H1 (cell line): ENCODE data around the gene NLN. TPM values are rescaled to one million over a fixed set of nuclear protein-coding genes. Genes with fewer than 3 reads are reported as not detected.

Experiments used
- CTCF ChIA-PET: fragments of 300-600 bp; sonication (Branson Sonifier 250); formaldehyde crosslinking; loops from one replicate; lab custom pipeline; 2021; ENCODE audit not compliant: partially characterized antibody; lab: Charles Lee
- POLR2A ChIA-PET: fragments of 300-600 bp; sonication (Branson Sonifier 250); formaldehyde crosslinking; loops from one replicate; lab custom pipeline; 2021; ENCODE audit warnings: inconsistent platforms; ENCODE audit not compliant: partially characterized antibody; lab: Charles Lee
- DNase-seq, 2 experiments: peaks; one replicate each; pipeline versions ENCODE4 v3.0.0 to v3.0.0-alpha.2; 2010 to 2022; ENCODE audit warnings: low spot score in 2 of 2, low read depth in 1 of 2, mixed read lengths in 1 of 2
- FAIRE-seq: peaks from 2 replicates; lab custom pipeline; 2011; peaks lifted over from hg19 to GRCh38; lab: Jason Lieb, UNC
- H2AFZ ChIP-seq: 2 replicates; pipeline ENCODE4 v1.8.1; 2012; ENCODE audit warnings: low read length, inconsistent platforms
- H2AK5ac ChIP-seq: 2 replicates; pipeline ENCODE4 v1.6.1; 2013; ENCODE audit warnings: low read depth, low read length
- H2BK120ac ChIP-seq: replicated peaks from 2 replicates; pipeline ENCODE3; 2013; ENCODE audit warnings: low read depth, low read length, inconsistent platforms
- H2BK12ac ChIP-seq: 2 replicates; pipeline ENCODE4 v1.6.1; 2013; ENCODE audit warnings: low read depth, low read length
- H2BK15ac ChIP-seq: 2 replicates; pipeline ENCODE4 v1.6.1; 2013; ENCODE audit warnings: low read length
- H2BK20ac ChIP-seq: 2 replicates; pipeline ENCODE4 v1.6.1; 2013; ENCODE audit warnings: low read length
- H2BK5ac ChIP-seq: 2 replicates; pipeline ENCODE4 v1.6.1; 2013; ENCODE audit warnings: low read depth, low read length
- H3K14ac ChIP-seq: 2 replicates; pipeline ENCODE4 v1.6.1; 2013; ENCODE audit warnings: inconsistent platforms; ENCODE audit not compliant: insufficient read length
- H3K18ac ChIP-seq: 2 replicates; pipeline ENCODE4 v1.6.1; 2013; ENCODE audit warnings: low read length; ENCODE audit errors: extremely low read depth
- H3K23ac ChIP-seq: 2 replicates; pipeline ENCODE4 v1.6.1; 2013; ENCODE audit warnings: inconsistent platforms; ENCODE audit not compliant: insufficient read length
- H3K23me2 ChIP-seq: 2 replicates; pipeline ENCODE4 v1.6.1; 2013; ENCODE audit warnings: low read depth, low read length
- H3K27ac ChIP-seq: 2 replicates; pipeline ENCODE4 v1.6.1; 2011; ENCODE audit warnings: low read depth, low read length, inconsistent platforms
- H3K27me3 ChIP-seq, 4 experiments: replicated peaks in 1 of 4; 1 replicate in 1 of 4; 2 replicates in 3 of 4; pipeline versions ENCODE4 v1.6.1 to v1.8.1; 2011 to 2013; ENCODE audit warnings: low read length in 3 of 4, mild to moderate bottlenecking in 3 of 4, inconsistent platforms in 2 of 4, mixed read lengths in 2 of 4, moderate library complexity in 1 of 4; ENCODE audit not compliant: control insufficient read depth in 3 of 4, insufficient read depth in 3 of 4; ENCODE audit errors: extremely low read depth in 1 of 4
- H3K36me3 ChIP-seq, 4 experiments: 2 replicates each; pipeline versions ENCODE4 v1.6.1 to v1.8.1; 2011 to 2013; ENCODE audit warnings: mild to moderate bottlenecking in 4 of 4, low read length in 3 of 4, moderate library complexity in 2 of 4, control low read depth in 1 of 4, inconsistent platforms in 1 of 4; ENCODE audit not compliant: insufficient read depth in 4 of 4, control insufficient read depth in 2 of 4
- H3K4ac ChIP-seq: replicated peaks from 2 replicates; pipeline ENCODE3; 2013; ENCODE audit warnings: low read length, low read depth, mixed read lengths, inconsistent platforms; ENCODE audit not compliant: insufficient read length
- H3K4me1 ChIP-seq, 4 experiments: replicated peaks in 1 of 4; 1 replicate in 1 of 4; 2 replicates in 3 of 4; pipeline versions ENCODE4 v1.6.1 to v1.8.1; 2011 to 2013; ENCODE audit warnings: low read length in 3 of 4, inconsistent platforms in 2 of 4, mixed read lengths in 1 of 4; ENCODE audit not compliant: insufficient read depth in 4 of 4, control insufficient read depth in 3 of 4
- H3K4me2 ChIP-seq, 2 experiments: 2 replicates each; pipeline versions ENCODE4 v1.6.1 to v1.8.1; 2011 to 2013; ENCODE audit warnings: low read depth in 2 of 2, low read length in 2 of 2, control low read depth in 1 of 2, inconsistent platforms in 1 of 2, mild to moderate bottlenecking in 1 of 2; ENCODE audit not compliant: insufficient read depth in 1 of 2
- H3K4me3 ChIP-seq, 4 experiments: fragments of 200-600, 300-600 bp in 1 of 4; sonication (generic), shearing (Covaris generic), sonication (Bioruptor Twin) in 1 of 4; 2 replicates each; pipeline versions ENCODE4 v1.5.1 to v1.8.1; 2011 to 2016; ENCODE audit warnings: low read length in 4 of 4, low read depth in 3 of 4, control low read depth in 2 of 4, inconsistent platforms in 2 of 4, mild to moderate bottlenecking in 2 of 4, mixed read lengths in 1 of 4, moderate library complexity in 1 of 4; ENCODE audit not compliant: insufficient read depth in 2 of 4; ENCODE audit errors: extremely low read depth in 1 of 4
- H3K56ac ChIP-seq: replicated peaks from 2 replicates; pipeline ENCODE3; 2013; ENCODE audit warnings: low read depth, mild to moderate bottlenecking, mixed read lengths, low read length, inconsistent platforms; ENCODE audit not compliant: insufficient read length
- H3K79me1 ChIP-seq: 2 replicates; pipeline ENCODE4 v1.6.1; 2013; ENCODE audit warnings: low read depth, low read length, control low read depth
- H3K79me2 ChIP-seq, 2 experiments: 2 replicates each; pipeline versions ENCODE4 v1.6.1 to v1.8.1; 2012 to 2013; ENCODE audit warnings: low read length in 2 of 2, mild to moderate bottlenecking in 2 of 2, inconsistent platforms in 1 of 2; ENCODE audit not compliant: insufficient read depth in 2 of 2, control insufficient read depth in 1 of 2
- H3K9ac ChIP-seq, 4 experiments: replicated peaks in 1 of 4; 1 replicate in 1 of 4; 2 replicates in 3 of 4; pipeline versions ENCODE4 v1.6.1 to v1.8.1; 2011 to 2013; ENCODE audit warnings: low read depth in 3 of 4, low read length in 3 of 4, control low read depth in 2 of 4, mild to moderate bottlenecking in 2 of 4, moderate library complexity in 2 of 4, inconsistent platforms in 1 of 4; ENCODE audit errors: extremely low read depth in 1 of 4
- H3K9me3 ChIP-seq, 2 experiments: 2 replicates each; pipeline versions ENCODE4 v1.6.1 to v1.8.1; 2012 to 2013; ENCODE audit warnings: mild to moderate bottlenecking in 2 of 2, moderate library complexity in 2 of 2, control low read depth in 1 of 2, inconsistent platforms in 1 of 2, low read depth in 1 of 2, low read length in 1 of 2, mixed read lengths in 1 of 2; ENCODE audit not compliant: insufficient read depth in 2 of 2
- H4K20me1 ChIP-seq, 2 experiments: replicated peaks in 1 of 2; 2 replicates each; pipeline versions ENCODE3 to v1.8.1; 2011 to 2013; ENCODE audit warnings: inconsistent platforms in 2 of 2, low read length in 2 of 2, mild to moderate bottlenecking in 1 of 2; ENCODE audit not compliant: insufficient read depth in 2 of 2, control insufficient read depth in 1 of 2
- H4K5ac ChIP-seq: 2 replicates; pipeline ENCODE4 v1.6.1; 2013; ENCODE audit warnings: low read length, low read depth, mixed read lengths, inconsistent platforms; ENCODE audit not compliant: insufficient read length
- H4K8ac ChIP-seq: 2 replicates; pipeline ENCODE4 v1.8.0; 2013; ENCODE audit warnings: mild to moderate bottlenecking, moderate library complexity, low read length, inconsistent platforms; ENCODE audit not compliant: insufficient read depth; ENCODE audit errors: extremely low read depth
- H4K91ac ChIP-seq: replicated peaks from 2 replicates; pipeline ENCODE3; 2013; ENCODE audit warnings: low read length, mixed read lengths, inconsistent platforms; ENCODE audit not compliant: insufficient read length
- BCL11A ChIP-seq, 2 experiments: IDR thresholded peaks; one replicate each; pipeline ENCODE4 v1.6.1; 2011; ENCODE audit warnings: low read depth in 2 of 2, low read length in 2 of 2, mild to moderate bottlenecking in 2 of 2
- FOSL1 ChIP-seq: IDR thresholded peaks from 2 replicates; pipeline ENCODE4 v1.6.1; 2011; ENCODE audit warnings: mild to moderate bottlenecking, low read depth, low read length, moderate library complexity; ENCODE audit not compliant: insufficient read depth
- GTF2F1 ChIP-seq: IDR thresholded peaks from 2 replicates; pipeline ENCODE4 v1.6.1; 2012; ENCODE audit warnings: low read depth, low read length, improper control_type of control experiment, borderline replicate concordance
- POLR2AphosphoS5 ChIP-seq: IDR thresholded peaks from 2 replicates; pipeline ENCODE4 v1.6.1; 2011; ENCODE audit warnings: low read depth, low read length
- WGBS, 2 experiments: shearing (Covaris generic) in 1 of 2; methylation state at CpG; one replicate each; pipeline versions ENCODE4 v1.1.6 to v1.1.7; 2013 to 2015; ENCODE audit warnings: low lambda C conversion rate in 2 of 2, mixed read lengths in 2 of 2, inconsistent platforms in 1 of 2, low coverage in 1 of 2, missing lambda C conversion rate in 1 of 2; ENCODE audit not compliant: insufficient replicate concordance in 2 of 2, insufficient coverage in 1 of 2, insufficient read length in 1 of 2; ENCODE audit errors: extremely low coverage in 1 of 2, missing lambda C conversion rate in 1 of 2; 5-methylcytosine and 5-hydroxymethylcytosine counted together
- polyA plus RNA-seq, 7 experiments: library from polyadenylated mRNA; depleted of rRNA in 3 of 7; stranded (reverse) in 5 of 7; unstranded in 2 of 7; fragments of >200 nt in 5 of 7; fragments of 200-250 nt in 2 of 7; gene quantifications; 1 replicate in 5 of 7; 2 replicates in 1 of 7; 4 replicates in 1 of 7; pipeline versions ENCODE4 v1.2.1 to v1.2.3, GENCODE V29; 2011 to 2013; ENCODE audit warnings: missing spikeins in 2 of 7, mixed read lengths in 2 of 7
- total RNA-seq: library from RNA; stranded (reverse); fragmentation: NEBNext Ultra II Directional; extraction: Animal tissue kit (Norgen Biotek cat#: 25700); gene quantifications from 2 replicates; pipeline ENCODE4 v1.2.1, GENCODE V29; 2021

The NLN gene
- total and polyA plus RNA-seq, 2 of the 8 experiments (the other 6 are each of a cell fraction or from before 2014, with no cell fraction given): 46.7 to 192 TPM

DNA sequence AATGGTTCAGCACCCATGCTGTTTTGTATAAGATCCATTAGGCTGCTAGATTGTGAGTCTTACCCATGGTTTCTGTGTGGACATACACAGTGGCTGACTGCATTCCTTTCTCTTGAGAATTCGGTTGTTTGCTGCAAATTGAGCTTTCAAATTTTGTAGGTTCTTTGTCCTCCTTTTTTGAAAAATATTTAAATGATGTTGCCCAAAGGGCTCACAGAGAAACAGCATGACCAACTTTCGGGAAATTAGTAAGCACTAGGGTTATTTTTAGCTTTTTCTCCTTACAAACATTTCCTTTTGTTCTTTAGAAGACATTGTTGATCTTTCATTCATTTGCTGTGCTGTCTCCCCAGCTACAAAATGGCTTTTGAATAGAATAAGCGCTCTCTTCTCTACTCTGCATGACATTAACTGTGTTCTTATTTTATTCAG is 79.4 kb downstream of the NLN start:
- Histone ChIP-seq H2AK5ac (no peak overlapping the region), H3K23ac (no peak overlapping the region), H3K79me2 (no peaks in the 10 kb centered on the region; a peak in 1 of 4 replicates), H3K4me1 (no peaks in the 10 kb centered on the region; a peak in 1 of 7 replicates), H4K91ac (no peak overlapping the region), H3K27me3 (no peaks in the 10 kb centered on the region), H3K18ac (no peak overlapping the region), H3K56ac (no peak overlapping the region), H3K27ac (no peak overlapping the region), H3K4me3 (no peak overlapping the region), H2AFZ (no peak overlapping the region), H4K8ac (no peak overlapping the region), H2BK15ac (no peak overlapping the region), H2BK12ac (no peak overlapping the region), H3K79me1 (no peaks in the 10 kb centered on the region), H3K4me2 (no peak overlapping the region), H4K20me1 (no peaks in the 10 kb centered on the region), H3K36me3 (peaks cover 0 to 40% (median 17%) of the 10 kb centered on the region in 4 experiments; a peak in 7 of 8 replicates), H3K23me2 (no peaks in the 10 kb centered on the region), H3K9me3 (peaks cover 0 to 3% of the 10 kb centered on the region in 2 experiments; a peak in 1 of 4 replicates), H3K14ac (no peak overlapping the region), H2BK120ac (no peak overlapping the region), H3K9ac (no peak overlapping the region), H3K4ac (no peak overlapping the region), H4K5ac (no peak overlapping the region), H2BK20ac (no peak overlapping the region), H2BK5ac (no peak overlapping the region)
- ChIA-PET CTCF (interaction anchor here (0.8 to 1.2 kb wide), 2 partner anchors 12 to 13 kb away, joined by 3 read pairs; no protein-coding TSS in a partner anchor), POLR2A (no interaction called here)
- WGBS, 2 experiments: 84% methylated on average over 3 of the region's 3 CpGs; no CpG with 5 or more reads in 1 of the 2 experiments
- DNase-seq (no peak), FAIRE-seq (no peak)
- TF ChIP-seq BCL11A (IDR thresholded peaks at IDR 0.05; ENCODE audit: low read depth in 2 of 2, low read length in 2 of 2) (no peak), GTF2F1 (no peak), POLR2AphosphoS5 (no peak), FOSL1 (no peak)
